HCT116 (cell line): ENCODE measurements around the gene CTXND1. TPM values are rescaled to one million over a fixed set of nuclear protein-coding genes. Genes with fewer than 3 reads are reported as not detected.

Source experiments
- ATAC-seq: fragments of 200-7000 bp; cut with Tn5 transposase; 2 replicates; pipeline ENCODE4 v1.9.1; 2020; ENCODE audit warnings: mild to moderate bottlenecking, moderate library complexity
- BruUV-seq: library from RNA; stranded (reverse); fragments of 400-500 nt; replicated peaks from 2 replicates; lab custom pipeline; 2021; lab: Mats Ljungman, UMichigan
- CTCF ChIA-PET: fragments of 300-600 bp; sonication (Branson Sonifier 250); formaldehyde crosslinking; loops from one replicate; lab custom pipeline; 2021; ENCODE audit warnings: antibody characterized with exemption; lab: Charles Lee
- POLR2A ChIA-PET: fragments of 300-600, 350-600 bp; sonication (Branson Sonifier 250); formaldehyde crosslinking; loops from one replicate; lab custom pipeline; 2021; ENCODE audit warnings: antibody characterized with exemption; lab: Charles Lee
- RAD21 ChIA-PET, 2 experiments: fragments of 300-600 bp; sonication (Branson Sonifier 250); formaldehyde crosslinking; loops; one replicate each; lab custom pipeline; 2023; ENCODE audit warnings: low total read pairs in 2 of 2; ENCODE audit not compliant: uncharacterized antibody in 2 of 2, unreplicated experiment in 2 of 2, low non-redundant PET in 1 of 2; lab: Charles Lee
- DNase-seq: peaks from one replicate; pipeline ENCODE4 v3.0.0-alpha.2; 2010; ENCODE audit warnings: low read depth, low spot score
- H2AFZ ChIP-seq: fragments of 200-600 bp; shearing (Covaris generic), sonication (generic); 2 replicates; pipeline ENCODE4 v1.6.1; 2017; ENCODE audit warnings: low read depth, mixed run types, mixed read lengths, antibody characterized with exemption, low read length; ENCODE audit not compliant: poor library complexity, severe bottlenecking
- H3K27ac ChIP-seq: 2 replicates; pipeline ENCODE4 v1.5.1; 2012; ENCODE audit warnings: low read depth, low read length
- H3K27me3 ChIP-seq: fragments of 200-600 bp; sonication (generic); 2 replicates; pipeline ENCODE4 v1.6.1; 2016; ENCODE audit warnings: mixed run types, low read length, mixed read lengths; ENCODE audit not compliant: insufficient read depth
- H3K36me3 ChIP-seq, 2 experiments: fragments of 200-500 bp in 1 of 2; fragments of 200-600 bp in 1 of 2; sonication (Bioruptor generic) in 1 of 2; sonication (generic) in 1 of 2; 2 replicates each; pipeline versions ENCODE4 v1.5.1 to v1.6.1; 2014 to 2016; ENCODE audit warnings: low read length in 2 of 2, inconsistent platforms in 1 of 2, mixed read lengths in 1 of 2, mixed run types in 1 of 2; ENCODE audit not compliant: insufficient read depth in 2 of 2, control insufficient read depth in 1 of 2
- H3K4me1 ChIP-seq, 2 experiments: fragments of 200-600 bp in 1 of 2; sonication (generic) in 1 of 2; 2 replicates each; pipeline versions ENCODE4 v1.5.1 to v1.6.1; 2012 to 2017; ENCODE audit warnings: low read length in 2 of 2, inconsistent platforms in 1 of 2, mild to moderate bottlenecking in 1 of 2, mixed read lengths in 1 of 2, mixed run types in 1 of 2, moderate library complexity in 1 of 2; ENCODE audit not compliant: insufficient read depth in 2 of 2, control insufficient read depth in 1 of 2
- H3K4me2 ChIP-seq: fragments of 200-600 bp; sonication (generic); 2 replicates; pipeline ENCODE4 v1.6.1; 2017; ENCODE audit warnings: mixed run types, low read length, mixed read lengths
- H3K4me3 ChIP-seq, 2 experiments: fragments of 200-600 bp in 1 of 2; sonication (generic) in 1 of 2; replicated peaks in 1 of 2; 2 replicates each; pipeline ENCODE4 v1.5.1; 2011 to 2016; ENCODE audit warnings: low read length in 2 of 2, control low read depth in 1 of 2, low read depth in 1 of 2, mild to moderate bottlenecking in 1 of 2, mixed read lengths in 1 of 2, mixed run types in 1 of 2
- H3K79me2 ChIP-seq: fragments of 200-600 bp; sonication (generic); 2 replicates; pipeline ENCODE4 v1.6.1; 2017; ENCODE audit warnings: mild to moderate bottlenecking, mixed run types, low read length, moderate library complexity, mixed read lengths; ENCODE audit not compliant: insufficient read depth
- H3K9ac ChIP-seq: fragments of 200-600 bp; sonication (generic); 2 replicates; pipeline ENCODE4 v1.6.1; 2016; ENCODE audit warnings: low read length, mixed read lengths
- H3K9me2 ChIP-seq: fragments of 200-600 bp; sonication (generic), shearing (Covaris generic); 2 replicates; pipeline ENCODE4 v1.6.1; 2017; ENCODE audit warnings: mixed run types, mild to moderate bottlenecking, moderate library complexity; ENCODE audit not compliant: insufficient read depth
- H3K9me3 ChIP-seq, 2 experiments: fragments of 200-500 bp in 1 of 2; fragments of 200-600 bp in 1 of 2; sonication (Bioruptor generic) in 1 of 2; sonication (generic) in 1 of 2; 2 replicates each; pipeline ENCODE4 v1.6.1; 2014 to 2017; ENCODE audit warnings: low read length in 2 of 2, mixed read lengths in 2 of 2, inconsistent platforms in 1 of 2, low read depth in 1 of 2, mild to moderate bottlenecking in 1 of 2, mixed run types in 1 of 2, moderate library complexity in 1 of 2; ENCODE audit not compliant: control insufficient read depth in 1 of 2, insufficient read depth in 1 of 2
- H4K20me1 ChIP-seq: fragments of 200-600 bp; sonication (generic), shearing (Covaris generic); 2 replicates; pipeline ENCODE4 v1.6.1; 2017; ENCODE audit warnings: mixed run types, mild to moderate bottlenecking, moderate library complexity; ENCODE audit not compliant: insufficient read depth
- EGR1 ChIP-seq: IDR thresholded peaks from 2 replicates; pipeline ENCODE4 v1.6.1; 2012; ENCODE audit warnings: low read depth
- ELF1 ChIP-seq: IDR thresholded peaks from 2 replicates; pipeline ENCODE4 v1.6.1; 2012; ENCODE audit warnings: low read depth, borderline replicate concordance
- EZH2phosphoT487 ChIP-seq: fragments of 200-600 bp; IDR thresholded peaks from 2 replicates; pipeline ENCODE4 v1.6.1; 2018; ENCODE audit warnings: antibody characterized with exemption, borderline replicate concordance
- JUND ChIP-seq: IDR thresholded peaks from 2 replicates; pipeline ENCODE4 v1.6.1; 2012
- POLR2A ChIP-seq: IDR thresholded peaks from 2 replicates; pipeline ENCODE4 v1.7.0; 2011; ENCODE audit warnings: borderline replicate concordance; ENCODE audit not compliant: insufficient read depth, insufficient read length; ENCODE audit errors: extremely low read depth
- POLR2AphosphoS5 ChIP-seq: IDR thresholded peaks from 2 replicates; pipeline ENCODE4 v1.6.1; 2011; ENCODE audit warnings: mild to moderate bottlenecking, low read depth, low read length, moderate library complexity
- RAD21 ChIP-seq: IDR thresholded peaks from 2 replicates; pipeline ENCODE4 v1.6.1; 2012; ENCODE audit warnings: low read depth, mild to moderate bottlenecking
- SIN3A ChIP-seq: IDR thresholded peaks from 2 replicates; pipeline ENCODE4 v1.6.1; 2012; ENCODE audit warnings: low read depth
- SP1 ChIP-seq: IDR thresholded peaks from 2 replicates; pipeline ENCODE4 v1.6.1; 2012; ENCODE audit warnings: low read depth
- SRF ChIP-seq: IDR thresholded peaks from 2 replicates; pipeline ENCODE4 v1.6.1; 2012; ENCODE audit warnings: low read depth
- TCF7L2 ChIP-seq: IDR thresholded peaks from 2 replicates; pipeline ENCODE4 v1.7.0; 2011; ENCODE audit warnings: borderline replicate concordance, inconsistent platforms; ENCODE audit not compliant: insufficient read depth, insufficient read length; ENCODE audit errors: extremely low read depth
- YY1 ChIP-seq: IDR thresholded peaks from 2 replicates; pipeline ENCODE4 v1.6.1; 2011; ENCODE audit warnings: low read length, low read depth, moderate library complexity, mild to moderate bottlenecking; ENCODE audit not compliant: insufficient replicate concordance; ENCODE audit errors: extremely low read depth
- intact Hi-C: fragments of 100-400 bp; cut with micrococcal nuclease; formaldehyde crosslinking; loops from 2 replicates; pipeline ENCODE4 v1.10.0; 2022
- total RNA-seq: library from RNA; stranded (reverse); gene quantifications from one replicate; pipeline ENCODE4 v1.2.1, GENCODE V29; 2021; ENCODE audit not compliant: unreplicated experiment
- TF ChIP-seq, protein P1 (sequence below): IDR thresholded peaks from 2 replicates; pipeline ENCODE4 v1.6.1; 2012; ENCODE audit warnings: low read depth
- TF ChIP-seq, protein P2 (sequence below), 3 experiments: fragments of 200-600 bp in 1 of 3; sonication (generic) in 1 of 3; IDR thresholded peaks in 2 of 3; conservative IDR thresholded peaks in 1 of 3; 2 replicates each; pipeline ENCODE4 v1.5.1; 2012 to 2017; ENCODE audit warnings: low read depth in 2 of 3, low read length in 2 of 3, antibody characterized with exemption in 1 of 3, borderline replicate concordance in 1 of 3, control low read depth in 1 of 3, mild to moderate bottlenecking in 1 of 3, mixed read lengths in 1 of 3, mixed run types in 1 of 3, moderate library complexity in 1 of 3; ENCODE audit not compliant: insufficient read depth in 1 of 3
- TF ChIP-seq, protein P3 (sequence below): IDR thresholded peaks from 2 replicates; pipeline ENCODE4 v1.6.1; 2012

The CTXND1 gene
- total RNA-seq, 1 experiment from 2014 or later: not detected

DNA sequence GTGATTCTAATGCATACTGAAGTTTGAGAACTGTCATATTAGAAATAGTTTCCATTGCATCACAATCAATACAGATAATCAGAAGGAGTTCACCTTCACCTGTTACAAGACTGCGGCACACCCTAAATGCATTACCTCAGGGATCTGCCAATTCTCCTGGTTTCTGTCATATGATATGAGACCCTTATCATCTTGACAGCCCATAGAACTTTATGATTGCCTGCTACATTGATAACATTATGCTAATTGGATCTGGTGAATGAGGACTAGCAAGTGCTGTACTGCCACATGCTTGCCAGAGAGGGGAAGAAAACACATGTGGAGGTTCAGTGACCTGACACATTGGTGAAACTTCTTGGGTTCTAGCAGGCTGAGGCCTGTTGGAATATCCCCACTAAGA is 57.8 kb downstream of the CTXND1 start:
- ChIA-PET CTCF (no interaction called here), POLR2A (no interaction called here), RAD21 (no interaction called here)
- intact Hi-C loops: no loop called here
- Histone ChIP-seq H3K79me2 (no peaks in the 10 kb centered on the region), H3K9ac (no peak overlapping the region), H3K27me3 (no peaks in the 10 kb centered on the region), H3K36me3 (no peaks in the 10 kb centered on the region), H3K4me2 (no peak overlapping the region), H2AFZ (no peak overlapping the region), H3K4me1 (no peaks in the 10 kb centered on the region), H3K9me3 (no peaks in the 10 kb centered on the region), H3K27ac (no peak overlapping the region), H3K9me2 (no peaks in the 10 kb centered on the region), H3K4me3 (no peak overlapping the region), H4K20me1 (no peaks in the 10 kb centered on the region)
- DNase-seq (no peak), ATAC-seq (no peak)
- TF ChIP-seq JUND (no peak), POLR2A (no peak), EZH2phosphoT487 (no peak), TCF7L2 (no peak), SRF (no peak), SIN3A (no peak), EGR1 (no peak), YY1 (no peak), SP1 (no peak), POLR2AphosphoS5 (no peak), RAD21 (no peak), ELF1 (no peak)
- TF ChIP-seq, protein P1, sequence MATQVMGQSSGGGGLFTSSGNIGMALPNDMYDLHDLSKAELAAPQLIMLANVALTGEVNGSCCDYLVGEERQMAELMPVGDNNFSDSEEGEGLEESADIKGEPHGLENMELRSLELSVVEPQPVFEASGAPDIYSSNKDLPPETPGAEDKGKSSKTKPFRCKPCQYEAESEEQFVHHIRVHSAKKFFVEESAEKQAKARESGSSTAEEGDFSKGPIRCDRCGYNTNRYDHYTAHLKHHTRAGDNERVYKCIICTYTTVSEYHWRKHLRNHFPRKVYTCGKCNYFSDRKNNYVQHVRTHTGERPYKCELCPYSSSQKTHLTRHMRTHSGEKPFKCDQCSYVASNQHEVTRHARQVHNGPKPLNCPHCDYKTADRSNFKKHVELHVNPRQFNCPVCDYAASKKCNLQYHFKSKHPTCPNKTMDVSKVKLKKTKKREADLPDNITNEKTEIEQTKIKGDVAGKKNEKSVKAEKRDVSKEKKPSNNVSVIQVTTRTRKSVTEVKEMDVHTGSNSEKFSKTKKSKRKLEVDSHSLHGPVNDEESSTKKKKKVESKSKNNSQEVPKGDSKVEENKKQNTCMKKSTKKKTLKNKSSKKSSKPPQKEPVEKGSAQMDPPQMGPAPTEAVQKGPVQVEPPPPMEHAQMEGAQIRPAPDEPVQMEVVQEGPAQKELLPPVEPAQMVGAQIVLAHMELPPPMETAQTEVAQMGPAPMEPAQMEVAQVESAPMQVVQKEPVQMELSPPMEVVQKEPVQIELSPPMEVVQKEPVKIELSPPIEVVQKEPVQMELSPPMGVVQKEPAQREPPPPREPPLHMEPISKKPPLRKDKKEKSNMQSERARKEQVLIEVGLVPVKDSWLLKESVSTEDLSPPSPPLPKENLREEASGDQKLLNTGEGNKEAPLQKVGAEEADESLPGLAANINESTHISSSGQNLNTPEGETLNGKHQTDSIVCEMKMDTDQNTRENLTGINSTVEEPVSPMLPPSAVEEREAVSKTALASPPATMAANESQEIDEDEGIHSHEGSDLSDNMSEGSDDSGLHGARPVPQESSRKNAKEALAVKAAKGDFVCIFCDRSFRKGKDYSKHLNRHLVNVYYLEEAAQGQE: no peak
- TF ChIP-seq, protein P2, sequence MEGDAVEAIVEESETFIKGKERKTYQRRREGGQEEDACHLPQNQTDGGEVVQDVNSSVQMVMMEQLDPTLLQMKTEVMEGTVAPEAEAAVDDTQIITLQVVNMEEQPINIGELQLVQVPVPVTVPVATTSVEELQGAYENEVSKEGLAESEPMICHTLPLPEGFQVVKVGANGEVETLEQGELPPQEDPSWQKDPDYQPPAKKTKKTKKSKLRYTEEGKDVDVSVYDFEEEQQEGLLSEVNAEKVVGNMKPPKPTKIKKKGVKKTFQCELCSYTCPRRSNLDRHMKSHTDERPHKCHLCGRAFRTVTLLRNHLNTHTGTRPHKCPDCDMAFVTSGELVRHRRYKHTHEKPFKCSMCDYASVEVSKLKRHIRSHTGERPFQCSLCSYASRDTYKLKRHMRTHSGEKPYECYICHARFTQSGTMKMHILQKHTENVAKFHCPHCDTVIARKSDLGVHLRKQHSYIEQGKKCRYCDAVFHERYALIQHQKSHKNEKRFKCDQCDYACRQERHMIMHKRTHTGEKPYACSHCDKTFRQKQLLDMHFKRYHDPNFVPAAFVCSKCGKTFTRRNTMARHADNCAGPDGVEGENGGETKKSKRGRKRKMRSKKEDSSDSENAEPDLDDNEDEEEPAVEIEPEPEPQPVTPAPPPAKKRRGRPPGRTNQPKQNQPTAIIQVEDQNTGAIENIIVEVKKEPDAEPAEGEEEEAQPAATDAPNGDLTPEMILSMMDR (IDR thresholded peaks at IDR 0.05 in 2 of 3, conservative IDR thresholded peaks at IDR 0.05 in 1 of 3; ENCODE audit: borderline replicate concordance in 1 of 3, insufficient read depth in 1 of 3, low read depth in 2 of 3, low read length in 2 of 3): no peak
- TF ChIP-seq, protein P3, sequence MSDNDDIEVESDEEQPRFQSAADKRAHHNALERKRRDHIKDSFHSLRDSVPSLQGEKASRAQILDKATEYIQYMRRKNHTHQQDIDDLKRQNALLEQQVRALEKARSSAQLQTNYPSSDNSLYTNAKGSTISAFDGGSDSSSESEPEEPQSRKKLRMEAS: no peak
- no TSS peak for BruUV-seq
